HUES48 (cell line): ENCODE measurements around the gene SH3BGR.

Experiments
- H3K27ac ChIP-seq: one replicate; pipeline ENCODE4 v1.7.0; 2013; ENCODE audit warnings: low read depth, low read length, inconsistent platforms
- H3K27me3 ChIP-seq: 2 replicates; pipeline ENCODE4 v1.6.1; 2013; ENCODE audit warnings: mild to moderate bottlenecking, low read length; ENCODE audit not compliant: control insufficient read depth, insufficient read depth
- H3K36me3 ChIP-seq: 2 replicates; pipeline ENCODE4 v1.6.1; 2013; ENCODE audit warnings: low read length; ENCODE audit not compliant: control insufficient read depth, insufficient read depth
- H3K4me1 ChIP-seq: 2 replicates; pipeline ENCODE4 v1.6.1; 2013; ENCODE audit warnings: mild to moderate bottlenecking, low read length; ENCODE audit not compliant: control insufficient read depth, insufficient read depth
- H3K4me3 ChIP-seq: 2 replicates; pipeline ENCODE4 v1.5.1; 2013; ENCODE audit warnings: mild to moderate bottlenecking, low read depth, low read length
- H3K9ac ChIP-seq: 2 replicates; pipeline ENCODE4 v1.6.1; 2013; ENCODE audit warnings: mild to moderate bottlenecking, low read depth, low read length, moderate library complexity
- H3K9me3 ChIP-seq: 2 replicates; pipeline ENCODE4 v1.6.1; 2013; ENCODE audit warnings: low read length; ENCODE audit not compliant: control insufficient read depth, insufficient read depth

Gene SH3BGR

GRCh38 chr21:39441502-39442475, 10.0 kb upstream of the SH3BGR start:
- Histone ChIP-seq H3K9ac (no peak overlapping the region), H3K4me1 (peaks cover 7% of the 10 kb centered on the region), H3K27ac (no peak overlapping the region), H3K4me3 (no peak overlapping the region), H3K27me3 (peaks cover 6% of the 10 kb centered on the region; the same call in 1 of the 2 replicates), H3K36me3 (no peaks in the 10 kb centered on the region), H3K9me3 (no peaks in the 10 kb centered on the region)

- peak overlapping the region; percentile 88 for H3K27ac ChIP-seq
- H3K27me3 ChIP-seq, result peaks cover 6% of the 10 kb centered on the region; the same call in 1 of the 2 replicates
- H3K9ac ChIP-seq, result no peak overlapping the region
- peaks cover 7% of the 10 kb centered on the region for H3K4me1 ChIP-seq
- no peaks in the 10 kb centered on the region for H3K36me3 ChIP-seq
- H3K9me3 ChIP-seq, result no peaks in the 10 kb centered on the region
- peak overlapping the region; percentile 95 for H3K4me3 ChIP-seq
Measured at GRCh38 chr21:39444421-39445180, 7.2 kb upstream of the SH3BGR start.

- Histone ChIP-seq H3K9ac (peak within 1 kb of the TSS; percentile 80; the same call in 1 of the 2 replicates), H3K9me3 (no peaks in the 10 kb centered on the region), H3K36me3 (no peaks in the 10 kb centered on the region), H3K27ac (peak within 1 kb of the TSS; percentile 88), H3K27me3 (peaks cover 6% of the 10 kb centered on the region; the same call in 1 of the 2 replicates), H3K4me3 (peak within 1 kb of the TSS; percentile 95), H3K4me1 (peaks cover 11% of the 10 kb centered on the region)
Measured at GRCh38 chr21:39445321-39446269, 6.2 kb upstream of the SH3BGR start, which contains the start of gene LCA5L. Gene LCA5L (minus strand): TSS chr21:39445778. CDS start chr21:39428493, 17,285 bp downstream.

DNA sequence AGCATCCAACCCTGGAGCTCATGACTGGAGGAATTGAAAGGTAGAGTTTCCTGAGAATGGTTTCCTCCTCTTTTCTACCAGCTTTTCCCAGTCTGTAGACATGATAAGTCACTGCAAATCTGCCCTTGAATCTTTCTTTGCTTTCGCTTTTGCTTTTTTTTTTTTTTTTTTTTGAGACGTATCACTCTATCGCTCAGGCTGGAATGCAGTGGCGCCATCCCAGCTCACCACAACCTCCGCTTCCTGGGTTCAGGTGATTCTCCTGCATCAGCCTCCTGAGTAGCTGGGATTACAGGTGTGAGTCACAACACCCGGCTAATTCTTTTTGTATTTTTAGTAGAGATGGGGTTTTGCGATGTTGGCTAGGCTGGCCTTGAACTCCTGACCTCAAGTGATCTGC, 4.5 kb upstream of the SH3BGR start:
- no peak overlapping the region for H3K9ac ChIP-seq
- H3K9me3 ChIP-seq, result no peaks in the 10 kb centered on the region
- peaks cover 6% of the 10 kb centered on the region; the same call in 1 of the 2 replicates for H3K27me3 ChIP-seq
- H3K27ac ChIP-seq, result no peak overlapping the region
- no peaks in the 10 kb centered on the region for H3K36me3 ChIP-seq
- no peak overlapping the region for H3K4me3 ChIP-seq
- peaks cover 26% of the 10 kb centered on the region for H3K4me1 ChIP-seq

GRCh38 chr21:39452207-39452969, 618 bp downstream of the SH3BGR start:
- H3K27ac ChIP-seq, result no peak overlapping the region
- H3K9ac ChIP-seq, result no peak overlapping the region
- peaks cover 19% of the 10 kb centered on the region for H3K4me1 ChIP-seq
- H3K27me3 ChIP-seq, result no peaks in the 10 kb centered on the region
- H3K9me3 ChIP-seq, result no peaks in the 10 kb centered on the region
- peak overlapping the region; percentile 43; the same call in 1 of the 2 replicates for H3K4me3 ChIP-seq
- H3K36me3 ChIP-seq, result no peaks in the 10 kb centered on the region

DNA sequence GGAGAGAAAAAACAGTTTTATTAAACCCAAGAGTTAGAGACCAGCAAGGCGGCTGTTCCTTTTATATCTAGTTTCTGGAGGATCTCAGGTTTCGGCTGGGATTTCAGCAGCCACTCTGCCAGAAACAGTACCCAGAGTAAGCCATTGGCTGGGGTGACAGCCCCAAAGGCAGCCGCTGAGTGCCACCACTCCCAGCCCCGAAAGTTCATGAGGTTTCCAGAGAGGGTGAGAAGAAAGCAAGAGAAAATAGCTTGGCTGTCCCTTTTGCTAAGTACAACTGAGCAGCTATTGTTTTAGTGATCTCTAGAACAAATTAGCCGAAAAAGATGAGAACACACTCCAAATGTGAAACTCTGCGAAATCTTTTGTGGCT, 1.2 kb downstream of the SH3BGR start:
- H3K4me3 ChIP-seq, result no peak overlapping the region
- H3K36me3 ChIP-seq, result no peaks in the 10 kb centered on the region
- H3K9ac ChIP-seq, result no peak overlapping the region
- H3K27ac ChIP-seq, result no peak overlapping the region
- H3K9me3 ChIP-seq, result no peaks in the 10 kb centered on the region
- peaks cover 19% of the 10 kb centered on the region for H3K4me1 ChIP-seq
- no peaks in the 10 kb centered on the region for H3K27me3 ChIP-seq

GRCh38 chr21:39453571-39454179, 1.9 kb downstream of the SH3BGR start:
- Histone ChIP-seq H3K9me3 (no peaks in the 10 kb centered on the region), H3K27ac (no peak overlapping the region), H3K36me3 (no peaks in the 10 kb centered on the region), H3K4me3 (no peak overlapping the region), H3K27me3 (no peaks in the 10 kb centered on the region), H3K9ac (no peak overlapping the region), H3K4me1 (peaks cover 19% of the 10 kb centered on the region)

DNA sequence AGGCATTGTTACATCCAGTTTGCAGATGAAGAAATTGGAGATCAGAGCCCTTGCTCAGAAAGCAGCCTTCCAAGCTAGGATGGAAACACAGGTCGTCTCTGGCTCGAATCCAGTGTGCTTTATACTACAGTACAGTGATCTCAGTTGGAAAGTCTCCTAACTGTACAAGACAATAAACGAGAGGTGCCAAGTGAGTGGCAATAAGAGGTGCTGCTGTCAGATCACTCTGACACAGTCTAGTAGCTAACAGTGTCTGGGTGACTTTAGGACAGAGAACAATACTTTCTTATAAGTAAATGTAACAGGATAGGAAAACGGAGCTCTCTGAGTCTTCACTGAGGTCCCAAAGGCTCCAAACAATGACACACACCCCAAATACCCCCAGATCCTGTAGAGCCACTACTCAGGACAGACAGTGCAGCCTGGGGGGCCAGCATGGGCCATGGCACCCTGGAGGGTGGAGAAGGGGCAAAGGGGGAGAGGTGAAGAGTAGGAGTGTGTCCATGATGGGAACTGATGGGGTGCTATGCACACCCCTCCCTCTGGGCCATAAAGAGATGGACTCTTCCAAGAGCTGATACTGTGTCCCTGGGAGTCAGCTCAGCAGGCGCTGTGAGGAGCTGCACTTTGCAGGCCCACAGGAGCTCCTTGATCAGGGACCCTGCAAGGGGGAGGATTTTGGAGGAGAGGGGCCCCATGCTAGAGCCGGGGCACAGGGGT, 3.3 kb downstream of the SH3BGR start:
- H3K36me3 ChIP-seq, result no peaks in the 10 kb centered on the region
- H3K4me3 ChIP-seq, result no peak overlapping the region
- no peak overlapping the region for H3K9ac ChIP-seq
- H3K4me1 ChIP-seq, result peaks cover 19% of the 10 kb centered on the region
- no peak overlapping the region for H3K27ac ChIP-seq
- H3K27me3 ChIP-seq, result no peaks in the 10 kb centered on the region
- no peaks in the 10 kb centered on the region for H3K9me3 ChIP-seq

GRCh38 chr21:39456665-39457064, 4.9 kb downstream of the SH3BGR start:
- Histone ChIP-seq H3K4me1 (peaks cover 5% of the 10 kb centered on the region; the same call in 1 of the 2 replicates), H3K4me3 (no peak overlapping the region), H3K27me3 (no peaks in the 10 kb centered on the region), H3K36me3 (no peaks in the 10 kb centered on the region), H3K9me3 (no peaks in the 10 kb centered on the region), H3K9ac (no peak overlapping the region), H3K27ac (no peak overlapping the region)
